ENCODE data around the gene ORC4.

DNA sequence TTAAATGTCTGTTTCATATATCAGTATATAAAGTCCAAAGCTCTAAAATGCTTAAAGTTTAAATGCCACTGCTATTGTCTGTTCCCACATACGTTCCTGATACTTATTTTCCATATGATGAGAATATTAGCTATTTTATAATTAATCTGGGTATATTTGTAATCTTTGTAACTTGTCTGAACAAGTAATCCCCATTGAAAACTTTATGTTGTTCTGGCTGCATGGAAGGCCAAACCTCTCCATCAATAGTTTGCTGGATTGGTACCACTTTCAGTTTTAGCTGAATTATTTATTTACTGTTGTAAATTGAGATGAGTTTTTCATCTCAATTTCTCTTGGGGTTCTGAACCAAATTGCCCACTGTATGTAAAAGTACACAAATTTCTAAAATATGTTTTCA lies 1.8 kb upstream of the ORC4 start:
- TF ChIP-seq, protein P1, sequence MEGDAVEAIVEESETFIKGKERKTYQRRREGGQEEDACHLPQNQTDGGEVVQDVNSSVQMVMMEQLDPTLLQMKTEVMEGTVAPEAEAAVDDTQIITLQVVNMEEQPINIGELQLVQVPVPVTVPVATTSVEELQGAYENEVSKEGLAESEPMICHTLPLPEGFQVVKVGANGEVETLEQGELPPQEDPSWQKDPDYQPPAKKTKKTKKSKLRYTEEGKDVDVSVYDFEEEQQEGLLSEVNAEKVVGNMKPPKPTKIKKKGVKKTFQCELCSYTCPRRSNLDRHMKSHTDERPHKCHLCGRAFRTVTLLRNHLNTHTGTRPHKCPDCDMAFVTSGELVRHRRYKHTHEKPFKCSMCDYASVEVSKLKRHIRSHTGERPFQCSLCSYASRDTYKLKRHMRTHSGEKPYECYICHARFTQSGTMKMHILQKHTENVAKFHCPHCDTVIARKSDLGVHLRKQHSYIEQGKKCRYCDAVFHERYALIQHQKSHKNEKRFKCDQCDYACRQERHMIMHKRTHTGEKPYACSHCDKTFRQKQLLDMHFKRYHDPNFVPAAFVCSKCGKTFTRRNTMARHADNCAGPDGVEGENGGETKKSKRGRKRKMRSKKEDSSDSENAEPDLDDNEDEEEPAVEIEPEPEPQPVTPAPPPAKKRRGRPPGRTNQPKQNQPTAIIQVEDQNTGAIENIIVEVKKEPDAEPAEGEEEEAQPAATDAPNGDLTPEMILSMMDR (conservative IDR thresholded peaks at IDR 0.05), result no peak
- TF ChIP-seq ZFX (IDR thresholded peaks at IDR 0.05), result no peak
